SK-N-SH (cell line): ENCODE results near the gene ALDH3A1.

Experiments used
- CHD2 ChIP-seq: fragments of 150-350 bp; IDR thresholded peaks from 2 replicates; pipeline ENCODE4 v1.6.1; 2018; ENCODE audit warnings: low read length; ENCODE audit not compliant: partially characterized antibody
- EZH2phosphoT487 ChIP-seq: fragments of 200-600 bp; sonication (generic); IDR thresholded peaks from 2 replicates; pipeline ENCODE4 v1.6.1; 2017; ENCODE audit warnings: low read depth, mixed run types, mild to moderate bottlenecking, antibody characterized with exemption, moderate library complexity, borderline replicate concordance
- FOXM1 ChIP-seq: IDR thresholded peaks from 2 replicates; pipeline ENCODE4 v1.4.0; 2012; ENCODE audit warnings: low read depth, mild to moderate bottlenecking
- GABPA ChIP-seq: IDR thresholded peaks from 2 replicates; pipeline ENCODE4 v1.4.0; 2012; ENCODE audit warnings: low read depth, mild to moderate bottlenecking
- JUND ChIP-seq: IDR thresholded peaks from 2 replicates; pipeline ENCODE4 v1.4.0; 2012
- MAX ChIP-seq: IDR thresholded peaks from 2 replicates; pipeline ENCODE4 v1.4.0; 2012; ENCODE audit warnings: low read depth
- MEF2A ChIP-seq: IDR thresholded peaks from 2 replicates; pipeline ENCODE4 v1.4.0; 2012; ENCODE audit warnings: low read depth, borderline replicate concordance
- PBX3 ChIP-seq: IDR thresholded peaks from 2 replicates; pipeline ENCODE4; 2012
- POLR2AphosphoS5 ChIP-seq: IDR thresholded peaks from 2 replicates; pipeline ENCODE4 v1.6.1; 2012; ENCODE audit warnings: low read depth, low read length
- SMC3 ChIP-seq: IDR thresholded peaks from 2 replicates; pipeline ENCODE4 v1.6.1; 2012; ENCODE audit warnings: low read depth, low read length, improper control_type of control experiment
- TAF1 ChIP-seq: IDR thresholded peaks from 2 replicates; pipeline ENCODE4 v1.6.1; 2012; ENCODE audit warnings: low read depth, mild to moderate bottlenecking, low read length, moderate library complexity, borderline replicate concordance
- YY1 ChIP-seq: IDR thresholded peaks from 2 replicates; pipeline ENCODE4 v1.4.0; 2012; ENCODE audit warnings: low read depth, mild to moderate bottlenecking
- TF ChIP-seq, protein P1 (sequence below): fragments of 200-600 bp; sonication (generic); IDR thresholded peaks from 2 replicates; pipeline ENCODE4 v1.6.1; 2017; ENCODE audit warnings: antibody characterized with exemption, mild to moderate bottlenecking, moderate library complexity
- TF ChIP-seq, protein P2 (sequence below): IDR thresholded peaks from 2 replicates; pipeline ENCODE4 v1.6.1; 2012; ENCODE audit warnings: mild to moderate bottlenecking, low read depth, low read length, moderate library complexity

DNA sequence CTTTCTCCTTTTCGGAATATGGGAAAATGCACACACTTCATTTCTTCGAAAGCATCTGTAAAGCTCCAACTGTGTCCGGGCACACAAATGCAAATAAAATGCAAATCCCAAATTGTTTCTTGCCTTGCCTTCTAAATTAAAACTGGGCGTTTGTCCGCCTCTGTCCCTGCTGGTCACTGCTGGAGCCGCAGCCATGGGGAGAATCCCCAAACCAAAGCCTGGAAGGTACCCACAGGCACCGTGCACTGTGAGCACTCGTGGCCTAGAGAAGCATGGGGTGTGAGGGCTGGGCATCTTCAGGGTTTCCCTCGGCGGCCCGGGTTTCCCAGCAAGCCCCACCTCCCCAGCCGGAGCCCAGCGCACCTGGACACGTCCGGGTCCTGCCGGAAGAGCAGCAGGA lies 34.6 kb downstream of the ALDH3A1 start:
- no peak for TF ChIP-seq JUND
- TF ChIP-seq EZH2phosphoT487, result no peak
- no peak for TF ChIP-seq YY1
- TF ChIP-seq, protein P1, sequence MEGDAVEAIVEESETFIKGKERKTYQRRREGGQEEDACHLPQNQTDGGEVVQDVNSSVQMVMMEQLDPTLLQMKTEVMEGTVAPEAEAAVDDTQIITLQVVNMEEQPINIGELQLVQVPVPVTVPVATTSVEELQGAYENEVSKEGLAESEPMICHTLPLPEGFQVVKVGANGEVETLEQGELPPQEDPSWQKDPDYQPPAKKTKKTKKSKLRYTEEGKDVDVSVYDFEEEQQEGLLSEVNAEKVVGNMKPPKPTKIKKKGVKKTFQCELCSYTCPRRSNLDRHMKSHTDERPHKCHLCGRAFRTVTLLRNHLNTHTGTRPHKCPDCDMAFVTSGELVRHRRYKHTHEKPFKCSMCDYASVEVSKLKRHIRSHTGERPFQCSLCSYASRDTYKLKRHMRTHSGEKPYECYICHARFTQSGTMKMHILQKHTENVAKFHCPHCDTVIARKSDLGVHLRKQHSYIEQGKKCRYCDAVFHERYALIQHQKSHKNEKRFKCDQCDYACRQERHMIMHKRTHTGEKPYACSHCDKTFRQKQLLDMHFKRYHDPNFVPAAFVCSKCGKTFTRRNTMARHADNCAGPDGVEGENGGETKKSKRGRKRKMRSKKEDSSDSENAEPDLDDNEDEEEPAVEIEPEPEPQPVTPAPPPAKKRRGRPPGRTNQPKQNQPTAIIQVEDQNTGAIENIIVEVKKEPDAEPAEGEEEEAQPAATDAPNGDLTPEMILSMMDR, result no peak
- TF ChIP-seq FOXM1, result no peak
- TF ChIP-seq MEF2A, result no peak
- no peak for TF ChIP-seq POLR2AphosphoS5
- TF ChIP-seq TAF1, result no peak
- TF ChIP-seq CHD2, result no peak
- no peak for TF ChIP-seq SMC3
- TF ChIP-seq, protein P2, sequence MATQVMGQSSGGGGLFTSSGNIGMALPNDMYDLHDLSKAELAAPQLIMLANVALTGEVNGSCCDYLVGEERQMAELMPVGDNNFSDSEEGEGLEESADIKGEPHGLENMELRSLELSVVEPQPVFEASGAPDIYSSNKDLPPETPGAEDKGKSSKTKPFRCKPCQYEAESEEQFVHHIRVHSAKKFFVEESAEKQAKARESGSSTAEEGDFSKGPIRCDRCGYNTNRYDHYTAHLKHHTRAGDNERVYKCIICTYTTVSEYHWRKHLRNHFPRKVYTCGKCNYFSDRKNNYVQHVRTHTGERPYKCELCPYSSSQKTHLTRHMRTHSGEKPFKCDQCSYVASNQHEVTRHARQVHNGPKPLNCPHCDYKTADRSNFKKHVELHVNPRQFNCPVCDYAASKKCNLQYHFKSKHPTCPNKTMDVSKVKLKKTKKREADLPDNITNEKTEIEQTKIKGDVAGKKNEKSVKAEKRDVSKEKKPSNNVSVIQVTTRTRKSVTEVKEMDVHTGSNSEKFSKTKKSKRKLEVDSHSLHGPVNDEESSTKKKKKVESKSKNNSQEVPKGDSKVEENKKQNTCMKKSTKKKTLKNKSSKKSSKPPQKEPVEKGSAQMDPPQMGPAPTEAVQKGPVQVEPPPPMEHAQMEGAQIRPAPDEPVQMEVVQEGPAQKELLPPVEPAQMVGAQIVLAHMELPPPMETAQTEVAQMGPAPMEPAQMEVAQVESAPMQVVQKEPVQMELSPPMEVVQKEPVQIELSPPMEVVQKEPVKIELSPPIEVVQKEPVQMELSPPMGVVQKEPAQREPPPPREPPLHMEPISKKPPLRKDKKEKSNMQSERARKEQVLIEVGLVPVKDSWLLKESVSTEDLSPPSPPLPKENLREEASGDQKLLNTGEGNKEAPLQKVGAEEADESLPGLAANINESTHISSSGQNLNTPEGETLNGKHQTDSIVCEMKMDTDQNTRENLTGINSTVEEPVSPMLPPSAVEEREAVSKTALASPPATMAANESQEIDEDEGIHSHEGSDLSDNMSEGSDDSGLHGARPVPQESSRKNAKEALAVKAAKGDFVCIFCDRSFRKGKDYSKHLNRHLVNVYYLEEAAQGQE, result no peak
- no peak for TF ChIP-seq MAX
- no peak for TF ChIP-seq GABPA
- TF ChIP-seq PBX3, result no peak
